ENCODE results near the gene DCAF10.
"Not testable (repeated sequence)": the region's sequence is repeated elsewhere in the genome, so short reads cannot be mapped to it uniquely, and the experiment has no call there.

DCAF10 gene

GRCh38 chr9:37909326-37909725 lies 108.7 kb downstream of the DCAF10 start:
- TF ChIP-seq ZFP3 (CRISPR knock-in tag; IDR thresholded peaks at IDR 0.05) (no peak), OSR1 (CRISPR knock-in tag; IDR thresholded peaks at IDR 0.05) (no peak), CSDC2 (CRISPR knock-in tag; IDR thresholded peaks at IDR 0.05) (no peak), BACH2 (CRISPR knock-in tag; IDR thresholded peaks at IDR 0.05; ENCODE audit: borderline replicate concordance) (no peak), TOX (CRISPR knock-in tag; IDR thresholded peaks at IDR 0.05; ENCODE audit: borderline replicate concordance) (no peak), ZNF70 (CRISPR knock-in tag; IDR thresholded peaks at IDR 0.05) (no peak), RARB (CRISPR knock-in tag; IDR thresholded peaks at IDR 0.05) (no peak), ZFP30 (CRISPR knock-in tag; IDR thresholded peaks at IDR 0.05) (no peak), TCF4 (CRISPR knock-in tag; IDR thresholded peaks at IDR 0.05; ENCODE audit: borderline replicate concordance) (no peak), ESRRG (CRISPR knock-in tag; IDR thresholded peaks at IDR 0.05) (no peak), ZC3H10 (CRISPR knock-in tag; IDR thresholded peaks at IDR 0.05) (no peak), ZNF8 (CRISPR knock-in tag; IDR thresholded peaks at IDR 0.05) (no peak), CREB5 (CRISPR knock-in tag; IDR thresholded peaks at IDR 0.05; ENCODE audit: low read depth) (no peak)
- TF ChIP-seq, protein P1, sequence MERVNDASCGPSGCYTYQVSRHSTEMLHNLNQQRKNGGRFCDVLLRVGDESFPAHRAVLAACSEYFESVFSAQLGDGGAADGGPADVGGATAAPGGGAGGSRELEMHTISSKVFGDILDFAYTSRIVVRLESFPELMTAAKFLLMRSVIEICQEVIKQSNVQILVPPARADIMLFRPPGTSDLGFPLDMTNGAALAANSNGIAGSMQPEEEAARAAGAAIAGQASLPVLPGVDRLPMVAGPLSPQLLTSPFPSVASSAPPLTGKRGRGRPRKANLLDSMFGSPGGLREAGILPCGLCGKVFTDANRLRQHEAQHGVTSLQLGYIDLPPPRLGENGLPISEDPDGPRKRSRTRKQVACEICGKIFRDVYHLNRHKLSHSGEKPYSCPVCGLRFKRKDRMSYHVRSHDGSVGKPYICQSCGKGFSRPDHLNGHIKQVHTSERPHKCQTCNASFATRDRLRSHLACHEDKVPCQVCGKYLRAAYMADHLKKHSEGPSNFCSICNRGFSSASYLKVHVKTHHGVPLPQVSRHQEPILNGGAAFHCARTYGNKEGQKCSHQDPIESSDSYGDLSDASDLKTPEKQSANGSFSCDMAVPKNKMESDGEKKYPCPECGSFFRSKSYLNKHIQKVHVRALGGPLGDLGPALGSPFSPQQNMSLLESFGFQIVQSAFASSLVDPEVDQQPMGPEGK (CRISPR knock-in tag; IDR thresholded peaks at IDR 0.05; ENCODE audit: borderline replicate concordance) = no peak
- TF ChIP-seq, protein P2, sequence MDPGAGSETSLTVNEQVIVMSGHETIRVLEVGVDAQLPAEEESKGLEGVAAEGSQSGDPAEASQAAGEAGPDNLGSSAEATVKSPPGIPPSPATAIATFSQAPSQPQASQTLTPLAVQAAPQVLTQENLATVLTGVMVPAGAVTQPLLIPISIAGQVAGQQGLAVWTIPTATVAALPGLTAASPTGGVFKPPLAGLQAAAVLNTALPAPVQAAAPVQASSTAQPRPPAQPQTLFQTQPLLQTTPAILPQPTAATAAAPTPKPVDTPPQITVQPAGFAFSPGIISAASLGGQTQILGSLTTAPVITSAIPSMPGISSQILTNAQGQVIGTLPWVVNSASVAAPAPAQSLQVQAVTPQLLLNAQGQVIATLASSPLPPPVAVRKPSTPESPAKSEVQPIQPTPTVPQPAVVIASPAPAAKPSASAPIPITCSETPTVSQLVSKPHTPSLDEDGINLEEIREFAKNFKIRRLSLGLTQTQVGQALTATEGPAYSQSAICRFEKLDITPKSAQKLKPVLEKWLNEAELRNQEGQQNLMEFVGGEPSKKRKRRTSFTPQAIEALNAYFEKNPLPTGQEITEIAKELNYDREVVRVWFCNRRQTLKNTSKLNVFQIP (CRISPR knock-in tag; IDR thresholded peaks at IDR 0.05; ENCODE audit: borderline replicate concordance, low read depth) = no peak
- TF ChIP-seq, protein P3, sequence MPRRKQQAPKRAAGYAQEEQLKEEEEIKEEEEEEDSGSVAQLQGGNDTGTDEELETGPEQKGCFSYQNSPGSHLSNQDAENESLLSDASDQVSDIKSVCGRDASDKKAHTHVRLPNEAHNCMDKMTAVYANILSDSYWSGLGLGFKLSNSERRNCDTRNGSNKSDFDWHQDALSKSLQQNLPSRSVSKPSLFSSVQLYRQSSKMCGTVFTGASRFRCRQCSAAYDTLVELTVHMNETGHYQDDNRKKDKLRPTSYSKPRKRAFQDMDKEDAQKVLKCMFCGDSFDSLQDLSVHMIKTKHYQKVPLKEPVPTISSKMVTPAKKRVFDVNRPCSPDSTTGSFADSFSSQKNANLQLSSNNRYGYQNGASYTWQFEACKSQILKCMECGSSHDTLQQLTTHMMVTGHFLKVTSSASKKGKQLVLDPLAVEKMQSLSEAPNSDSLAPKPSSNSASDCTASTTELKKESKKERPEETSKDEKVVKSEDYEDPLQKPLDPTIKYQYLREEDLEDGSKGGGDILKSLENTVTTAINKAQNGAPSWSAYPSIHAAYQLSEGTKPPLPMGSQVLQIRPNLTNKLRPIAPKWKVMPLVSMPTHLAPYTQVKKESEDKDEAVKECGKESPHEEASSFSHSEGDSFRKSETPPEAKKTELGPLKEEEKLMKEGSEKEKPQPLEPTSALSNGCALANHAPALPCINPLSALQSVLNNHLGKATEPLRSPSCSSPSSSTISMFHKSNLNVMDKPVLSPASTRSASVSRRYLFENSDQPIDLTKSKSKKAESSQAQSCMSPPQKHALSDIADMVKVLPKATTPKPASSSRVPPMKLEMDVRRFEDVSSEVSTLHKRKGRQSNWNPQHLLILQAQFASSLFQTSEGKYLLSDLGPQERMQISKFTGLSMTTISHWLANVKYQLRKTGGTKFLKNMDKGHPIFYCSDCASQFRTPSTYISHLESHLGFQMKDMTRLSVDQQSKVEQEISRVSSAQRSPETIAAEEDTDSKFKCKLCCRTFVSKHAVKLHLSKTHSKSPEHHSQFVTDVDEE (CRISPR knock-in tag; IDR thresholded peaks at IDR 0.05) = no peak
- no peak for ATAC-seq

DNA sequence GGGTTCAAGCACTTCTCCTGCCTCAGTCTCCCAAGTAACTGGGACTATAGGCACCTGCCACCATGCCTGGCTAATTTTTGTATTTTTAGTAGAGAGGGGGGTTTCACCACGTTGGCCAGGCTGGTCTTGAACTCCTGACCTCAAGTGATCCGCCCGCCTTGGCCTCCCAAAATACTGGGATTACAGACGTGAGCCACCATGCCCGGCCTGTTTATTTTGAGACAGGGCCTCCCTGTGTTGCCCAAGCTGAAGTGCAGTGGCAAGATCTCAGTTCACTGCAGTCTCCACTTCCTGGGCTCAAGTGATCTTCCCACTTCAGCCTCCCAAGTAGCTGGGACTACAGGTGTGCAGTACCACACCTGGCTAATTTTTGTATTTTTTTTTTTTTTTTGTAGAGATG lies 109.2 kb downstream of the DCAF10 start:
- not testable (repeated sequence) for ATAC-seq

- TF ChIP-seq, protein P2 (CRISPR knock-in tag; IDR thresholded peaks at IDR 0.05; ENCODE audit: borderline replicate concordance, low read depth) = no peak
- TF ChIP-seq ESRRG (CRISPR knock-in tag; IDR thresholded peaks at IDR 0.05) = no peak
- no peak for TF ChIP-seq GLIS3 (CRISPR knock-in tag; IDR thresholded peaks at IDR 0.05)
- no peak for TF ChIP-seq ARNTL (CRISPR knock-in tag; IDR thresholded peaks at IDR 0.05; ENCODE audit: borderline replicate concordance, low read depth)
- TF ChIP-seq ZNF70 (CRISPR knock-in tag; IDR thresholded peaks at IDR 0.05) = no peak
- no peak for TF ChIP-seq ZNF8 (CRISPR knock-in tag; IDR thresholded peaks at IDR 0.05)
- TF ChIP-seq TCF4 (CRISPR knock-in tag; IDR thresholded peaks at IDR 0.05; ENCODE audit: borderline replicate concordance) = no peak
- TF ChIP-seq OSR1 (CRISPR knock-in tag; IDR thresholded peaks at IDR 0.05) = no peak
- no peak for TF ChIP-seq CREB5 (CRISPR knock-in tag; IDR thresholded peaks at IDR 0.05; ENCODE audit: low read depth)
- ATAC-seq = no peak
Measured at GRCh38 chr9:37910271-37910670, 109.7 kb downstream of the DCAF10 start.

Data from SK-N-SH treated with all-trans-retinoic acid at 6 μM for 48 hours (cell line).